Measurements from ENCODE around the gene ARF3.

The ARF3 gene

GRCh38 chr12:48967991-48968390, 10.7 kb upstream of the ARF3 start:
- DNase-seq (ENCODE audit: low read depth in 2 of 3, low spot score in 2 of 3): no peak

DNA sequence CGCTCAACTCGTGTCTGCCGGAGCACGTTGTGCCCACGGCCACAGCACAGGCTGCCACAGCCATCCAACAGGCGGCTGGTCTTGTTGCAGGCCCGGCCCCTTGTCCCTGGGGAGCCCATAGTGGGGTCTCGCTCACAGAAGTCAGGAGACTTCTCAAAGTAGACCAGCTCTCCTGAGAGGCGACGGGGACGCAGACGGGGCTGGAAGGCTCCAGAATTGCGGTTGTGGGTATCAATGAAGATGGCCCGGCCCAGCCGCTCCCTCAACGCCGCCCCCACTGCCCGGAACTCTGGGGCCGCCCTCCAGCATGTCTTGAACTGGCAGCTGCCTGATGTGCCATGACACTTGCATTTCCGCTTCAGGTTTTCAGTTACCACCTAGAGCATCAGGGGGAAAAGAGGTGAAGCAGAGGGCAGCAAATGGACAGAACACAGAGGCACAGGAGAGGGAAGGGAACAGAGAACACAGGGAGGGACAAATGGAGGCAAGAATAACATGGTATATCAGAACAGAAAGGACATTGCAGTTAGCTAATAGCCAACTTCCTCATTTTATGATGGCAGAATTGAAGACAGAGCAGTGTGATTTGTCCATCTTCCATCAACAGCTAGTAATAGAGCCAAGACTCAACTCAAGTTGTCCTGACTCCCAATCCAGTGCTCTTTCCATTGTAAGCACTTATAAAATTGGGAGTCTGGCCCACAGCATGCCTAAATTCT, 9.0 kb upstream of the ARF3 start:
- DNase-seq (ENCODE audit: low read depth in 2 of 3, low spot score in 2 of 3): no peak

DNA sequence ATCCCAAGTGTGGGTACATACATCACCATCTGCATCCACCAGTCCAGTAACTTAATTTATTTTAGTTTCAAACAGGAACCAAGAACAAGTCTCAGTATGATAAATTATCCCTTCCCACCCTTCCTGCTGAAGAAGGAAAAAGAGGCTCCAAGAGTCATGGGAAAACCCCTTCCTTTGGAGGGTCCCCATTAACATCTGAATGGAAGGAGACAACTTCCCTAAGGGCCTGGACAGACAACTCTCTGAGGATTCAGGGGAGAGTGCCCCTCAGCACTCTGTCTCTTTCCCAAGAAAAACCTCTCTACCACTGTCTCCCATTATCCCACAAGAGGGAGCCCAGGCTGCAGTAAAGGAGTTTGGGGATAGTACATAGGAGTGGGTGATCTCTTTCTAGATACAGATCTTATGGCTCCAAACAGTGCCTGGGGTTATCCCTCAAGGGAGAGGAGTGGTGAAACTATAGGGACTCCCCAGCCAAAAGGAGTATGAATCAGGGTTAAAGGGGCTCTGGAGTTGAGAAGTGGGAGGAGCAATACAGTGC, 8.1 kb upstream of the ARF3 start:
- no peak for DNase-seq (ENCODE audit: low read depth in 2 of 3, low spot score in 2 of 3)

DNA sequence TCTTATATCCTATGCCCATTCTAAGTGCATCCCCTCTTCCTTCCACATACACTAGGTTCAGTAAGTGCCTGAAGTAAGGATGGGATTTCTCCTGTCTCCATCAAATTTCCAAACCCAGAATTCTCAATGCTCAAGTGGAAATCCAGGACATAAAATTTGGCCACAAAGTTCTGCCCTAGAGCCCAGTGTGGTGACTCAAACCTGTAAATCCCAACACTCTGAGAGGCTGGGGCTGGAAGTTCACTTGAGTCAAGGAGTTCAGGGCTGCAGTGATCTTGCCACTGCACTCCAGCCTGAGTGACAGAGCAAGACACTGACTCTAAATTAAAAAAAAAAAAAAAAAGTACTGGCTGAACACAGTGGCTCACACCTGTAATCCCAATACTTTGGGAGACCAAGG, 4.5 kb upstream of the ARF3 start:
- DNase-seq (ENCODE audit: low read depth in 2 of 3, low spot score in 2 of 3): no peak

GRCh38 chr12:48961331-48961730, 4.0 kb upstream of the ARF3 start:
- no peak for DNase-seq (ENCODE audit: low read depth in 2 of 3, low spot score in 2 of 3)

- DNase-seq (ENCODE audit: low read depth in 2 of 3, low spot score in 2 of 3): no peak
Observed at GRCh38 chr12:48960834-48961233, 3.5 kb upstream of the ARF3 start.

- no peak for DNase-seq (ENCODE audit: low read depth in 2 of 3, low spot score in 2 of 3)
Observed at GRCh38 chr12:48958049-48958388, 732 bp upstream of the ARF3 start.

DNA sequence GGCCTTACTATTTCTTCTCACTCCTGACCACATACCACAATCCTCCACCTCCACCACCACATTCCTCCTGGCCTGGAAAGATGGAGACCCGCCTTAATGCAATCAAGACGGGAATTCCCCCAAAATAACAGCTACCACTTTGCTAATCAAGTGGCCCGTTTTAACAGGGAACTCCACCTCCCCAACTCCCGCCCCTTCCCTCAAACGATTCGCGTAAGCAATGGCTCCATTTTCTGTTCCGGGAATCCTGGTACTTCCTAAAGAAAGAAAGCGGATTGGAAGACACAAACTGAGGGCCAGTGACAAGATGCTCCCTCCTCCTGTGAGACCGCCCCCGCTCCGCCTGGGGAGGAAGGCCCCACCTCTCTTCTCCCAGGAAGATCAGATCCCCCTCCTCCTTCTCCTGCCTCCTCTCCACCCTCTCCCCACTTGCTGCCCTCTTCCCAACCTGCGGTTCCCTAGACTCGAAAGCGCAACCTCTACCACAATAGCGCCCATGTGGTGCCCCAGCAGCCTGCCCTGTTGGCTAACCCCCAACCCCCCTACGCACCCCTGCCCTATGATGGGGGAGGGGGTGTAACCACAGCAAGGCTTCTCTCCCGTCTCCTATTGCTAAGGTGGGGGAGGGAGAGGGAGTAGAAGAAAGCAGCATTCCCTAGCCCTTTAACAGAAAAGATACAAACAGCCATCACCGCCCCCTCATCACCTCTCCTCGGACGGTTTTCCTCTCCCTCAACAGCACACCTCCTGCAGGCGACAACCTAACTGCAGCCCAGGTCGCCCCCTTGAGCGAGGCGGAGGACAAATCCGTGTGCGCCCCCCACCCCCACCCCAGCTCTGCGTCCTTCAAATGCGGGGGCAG, 777 bp downstream of the ARF3 start:
- no peak for DNase-seq (ENCODE audit: low read depth in 2 of 3, low spot score in 2 of 3)

GRCh38 chr12:48954841-48955501, 2.3 kb downstream of the ARF3 start:
- DNase-seq (ENCODE audit: low read depth in 2 of 3, low spot score in 2 of 3): no peak

DNA sequence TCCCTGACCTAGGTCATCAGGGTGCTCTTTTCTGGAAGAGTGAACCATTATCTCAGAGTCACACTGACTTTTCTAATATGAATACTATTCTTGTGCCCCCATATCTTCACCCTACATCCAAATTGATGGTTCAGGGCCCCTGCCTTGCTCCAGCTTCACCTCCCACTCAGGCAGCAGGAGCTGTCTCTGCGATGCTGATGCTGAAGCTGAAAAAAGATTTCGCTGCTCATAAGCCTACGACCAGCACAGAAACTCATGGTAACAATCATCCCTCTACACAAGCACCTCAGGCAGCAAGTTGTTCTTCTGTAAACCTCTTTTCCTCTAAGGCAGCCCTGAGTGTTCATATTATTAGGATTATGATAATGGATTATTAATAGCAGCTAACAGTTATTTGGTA, 3.2 kb downstream of the ARF3 start:
- no peak for DNase-seq (ENCODE audit: low read depth in 2 of 3, low spot score in 2 of 3)

DNA sequence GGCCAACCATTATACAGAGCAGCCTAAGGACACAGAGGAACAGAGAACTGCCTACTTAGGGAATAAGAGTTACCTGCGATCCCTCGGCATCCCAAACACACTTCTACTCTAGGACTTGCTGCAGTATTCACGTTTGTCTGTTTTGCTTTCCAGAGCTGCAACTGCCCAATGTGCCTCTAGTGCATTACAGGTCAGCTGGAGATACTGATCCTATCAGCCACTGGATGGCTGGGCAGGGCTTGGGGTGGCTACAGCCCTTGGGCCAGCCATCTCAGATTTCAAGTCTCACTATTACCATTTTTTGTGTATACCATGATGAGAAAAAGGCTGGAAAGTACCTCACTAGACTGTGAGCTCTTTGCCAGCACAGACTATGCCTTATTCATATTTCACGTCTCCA, 4.6 kb downstream of the ARF3 start:
- DNase-seq (ENCODE audit: low read depth in 2 of 3, low spot score in 2 of 3): no peak

DNA sequence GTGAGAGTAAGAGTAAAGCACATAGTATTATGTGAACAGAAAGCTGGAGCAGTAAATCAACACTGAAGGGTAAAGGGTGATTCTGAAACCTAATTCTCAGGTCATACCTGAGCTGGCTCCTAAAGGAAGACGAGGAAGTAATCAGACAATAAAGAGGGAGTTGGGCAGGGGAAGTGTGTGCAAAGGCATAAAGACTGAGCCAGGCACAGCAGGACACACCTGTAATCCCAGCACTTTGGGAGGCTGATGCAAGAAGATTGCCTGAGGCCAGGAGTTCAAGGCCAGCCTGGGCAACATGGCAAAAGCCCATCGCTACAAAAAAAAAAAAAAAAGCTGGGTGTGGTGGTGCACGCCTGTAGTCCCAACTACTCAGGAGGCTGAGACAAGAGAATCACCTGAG, 9.6 kb downstream of the ARF3 start:
- no peak for DNase-seq (ENCODE audit: low read depth in 2 of 3, low spot score in 2 of 3)

DNA sequence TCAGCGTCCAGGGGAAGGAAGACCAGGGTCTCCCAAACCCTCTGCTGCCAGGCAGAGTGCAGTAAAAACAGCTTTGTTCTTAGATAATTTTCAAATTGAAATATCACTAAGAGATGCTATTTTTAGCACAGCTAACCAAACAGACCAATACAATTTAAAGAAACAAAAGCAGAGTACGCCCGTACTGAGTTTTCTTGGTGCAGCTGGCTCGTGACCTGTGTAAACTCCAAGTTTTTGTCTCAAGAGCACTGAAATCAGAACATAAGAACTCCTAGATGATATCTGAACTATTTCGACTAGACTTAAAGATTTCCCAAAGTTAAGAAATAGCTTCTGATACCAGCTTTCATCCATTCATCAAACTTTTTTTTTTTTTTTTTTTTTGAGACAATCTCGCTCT, 10.3 kb downstream of the ARF3 start:
- no peak for DNase-seq (ENCODE audit: low read depth in 2 of 3, low spot score in 2 of 3)

DNA sequence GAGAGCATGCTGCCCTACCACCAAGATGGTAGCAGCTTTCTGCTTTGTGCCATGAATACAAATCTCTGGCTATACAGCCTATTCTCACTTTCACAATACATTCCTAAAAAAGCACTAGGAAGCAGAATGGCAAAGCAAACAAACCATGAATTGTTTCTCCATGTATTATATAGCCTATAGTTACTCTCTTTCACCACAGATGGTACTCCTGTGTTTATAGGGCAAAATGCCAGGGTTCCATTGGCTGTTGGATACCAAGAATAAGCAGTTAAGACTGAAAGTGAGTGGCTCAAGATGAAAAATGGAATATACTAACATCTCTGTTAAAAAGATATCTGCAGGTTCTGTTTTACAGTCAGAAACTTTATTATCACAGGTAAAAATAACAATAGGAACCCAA, 11.1 kb downstream of the ARF3 start:
- DNase-seq (ENCODE audit: low read depth in 2 of 3, low spot score in 2 of 3): no peak

DNA sequence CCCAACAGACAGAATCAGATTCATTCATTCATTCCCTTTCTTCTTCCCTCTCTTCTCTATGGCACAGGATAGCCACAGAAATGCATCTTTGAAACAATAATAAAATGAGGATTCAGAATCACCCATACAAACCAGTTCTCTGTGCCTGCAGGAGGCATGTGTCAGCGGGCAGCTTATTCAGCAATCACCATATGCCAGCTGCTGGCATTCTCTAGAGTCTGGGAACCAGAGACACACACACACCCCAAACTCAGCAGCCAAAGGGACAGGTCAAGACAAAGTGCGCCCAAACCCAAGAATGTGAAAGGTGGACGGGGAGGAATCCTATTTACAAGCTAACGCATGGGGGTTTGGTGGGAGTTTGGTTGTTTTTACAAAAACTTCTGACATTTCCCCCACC, 14.1 kb downstream of the ARF3 start:
- DNase-seq (ENCODE audit: low read depth in 2 of 3, low spot score in 2 of 3): no peak

DNA sequence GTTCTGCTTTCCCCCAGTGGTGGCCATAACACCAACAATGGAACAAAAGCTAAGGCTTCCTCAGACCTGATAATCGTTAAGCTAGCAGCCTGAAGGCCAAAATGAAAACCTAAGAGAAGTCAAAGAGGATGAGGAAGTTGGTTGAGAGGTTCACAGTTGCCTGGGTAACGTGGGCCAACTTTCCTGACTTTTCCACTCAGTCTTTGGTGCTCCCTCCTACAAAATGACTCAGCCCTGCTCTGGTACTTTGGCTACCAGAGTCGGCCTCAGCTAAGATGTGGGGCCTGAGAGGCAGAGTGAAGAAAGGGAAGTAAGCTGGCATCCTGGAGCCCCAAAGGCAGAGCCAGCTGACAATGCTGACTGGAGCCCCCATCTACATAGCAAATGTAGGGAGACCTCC, 17.1 kb downstream of the ARF3 start:
- no peak for DNase-seq (ENCODE audit: low read depth in 2 of 3, low spot score in 2 of 3)

DNA sequence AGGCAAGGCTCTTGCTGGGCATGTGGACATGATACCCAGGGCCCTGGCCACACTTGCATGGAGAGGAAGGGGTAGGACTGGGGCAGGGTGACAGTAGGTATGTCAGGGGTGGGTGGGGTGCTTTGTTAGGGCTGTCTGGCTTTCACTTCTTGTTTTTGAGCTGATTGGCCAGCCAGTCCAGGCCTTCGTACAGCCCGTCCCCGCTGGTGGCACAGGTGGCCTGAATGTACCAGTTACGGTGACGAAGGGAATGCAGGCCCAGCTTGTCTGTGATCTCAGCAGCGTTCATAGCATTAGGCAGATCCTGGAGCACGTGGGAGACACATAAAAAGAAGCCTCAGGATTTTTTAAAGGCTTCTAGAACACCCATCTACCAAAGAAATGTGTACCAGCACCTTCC, 18.5 kb downstream of the ARF3 start:
- no peak for DNase-seq (ENCODE audit: low read depth in 2 of 3, low spot score in 2 of 3)

GRCh38 chr12:48937170-48937569, 20.1 kb downstream of the ARF3 start:
- no peak for DNase-seq (ENCODE audit: low read depth in 2 of 3, low spot score in 2 of 3)

GRCh38 chr12:48936379-48936979, 20.8 kb downstream of the ARF3 start:
- DNase-seq (ENCODE audit: low read depth in 2 of 3, low spot score in 2 of 3): peak in 2 of 3 experiments; percentile 75 to 85

GRCh38 chr12:48934312-48934706, 23.0 kb downstream of the ARF3 start:
- no peak for DNase-seq (ENCODE audit: low read depth in 2 of 3, low spot score in 2 of 3)

DNA sequence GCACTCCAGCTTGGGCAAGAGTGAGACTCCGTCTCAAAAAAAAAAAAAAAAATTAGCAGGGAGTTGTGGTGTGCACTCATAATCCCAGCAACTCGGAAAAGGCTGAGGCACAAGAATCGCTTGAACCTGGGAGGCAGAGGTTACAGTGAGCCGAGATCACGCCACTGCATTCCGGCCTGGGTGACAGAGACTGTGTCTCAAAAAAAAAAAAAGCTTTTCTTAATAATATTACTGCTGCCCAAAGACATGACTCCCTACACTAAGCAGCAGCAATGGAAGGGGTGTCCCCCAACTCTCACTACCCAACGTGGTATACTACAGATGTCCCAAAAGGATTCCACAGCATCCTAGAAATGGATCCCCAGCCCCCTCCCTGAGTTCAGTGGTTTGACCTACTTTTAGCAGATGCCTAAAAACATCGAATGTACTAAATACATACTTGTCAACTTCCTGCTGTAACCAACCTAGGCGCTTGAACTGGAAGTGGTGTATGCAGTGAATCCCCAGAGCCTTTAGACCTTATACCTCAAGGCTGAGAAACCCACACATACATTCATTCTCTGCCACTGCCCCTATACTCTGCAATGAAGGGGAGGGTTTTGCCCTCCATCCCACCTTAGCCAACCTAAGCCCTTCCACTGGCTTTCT, 23.5 kb downstream of the ARF3 start:
- DNase-seq (ENCODE audit: low read depth in 2 of 3, low spot score in 2 of 3): no peak

Data from activated CD8-positive, alpha-beta memory T cell treated with anti-CD3 and anti-CD28 coated beads for 48 hours (primary cell).